ENCODE results near the gene MAP3K5.

GRCh38 chr6:136651982-136652381 lies 140.3 kb downstream of the MAP3K5 start:
- TF ChIP-seq, protein P1, sequence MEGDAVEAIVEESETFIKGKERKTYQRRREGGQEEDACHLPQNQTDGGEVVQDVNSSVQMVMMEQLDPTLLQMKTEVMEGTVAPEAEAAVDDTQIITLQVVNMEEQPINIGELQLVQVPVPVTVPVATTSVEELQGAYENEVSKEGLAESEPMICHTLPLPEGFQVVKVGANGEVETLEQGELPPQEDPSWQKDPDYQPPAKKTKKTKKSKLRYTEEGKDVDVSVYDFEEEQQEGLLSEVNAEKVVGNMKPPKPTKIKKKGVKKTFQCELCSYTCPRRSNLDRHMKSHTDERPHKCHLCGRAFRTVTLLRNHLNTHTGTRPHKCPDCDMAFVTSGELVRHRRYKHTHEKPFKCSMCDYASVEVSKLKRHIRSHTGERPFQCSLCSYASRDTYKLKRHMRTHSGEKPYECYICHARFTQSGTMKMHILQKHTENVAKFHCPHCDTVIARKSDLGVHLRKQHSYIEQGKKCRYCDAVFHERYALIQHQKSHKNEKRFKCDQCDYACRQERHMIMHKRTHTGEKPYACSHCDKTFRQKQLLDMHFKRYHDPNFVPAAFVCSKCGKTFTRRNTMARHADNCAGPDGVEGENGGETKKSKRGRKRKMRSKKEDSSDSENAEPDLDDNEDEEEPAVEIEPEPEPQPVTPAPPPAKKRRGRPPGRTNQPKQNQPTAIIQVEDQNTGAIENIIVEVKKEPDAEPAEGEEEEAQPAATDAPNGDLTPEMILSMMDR (IDR thresholded peaks at IDR 0.05 in 2 of 3, conservative IDR thresholded peaks at IDR 0.05 in 1 of 3; ENCODE audit: insufficient read depth in 2 of 3, low read depth in 1 of 3, low read length in 3 of 3) = no peak
- TF ChIP-seq NR2C1 (IDR thresholded peaks at IDR 0.05) = no peak
- TF ChIP-seq NR2C1 (tag; IDR thresholded peaks at IDR 0.05) = no peak
